Stimulated activated CD8-positive, alpha-beta memory T cell treated with anti-CD3 and anti-CD28 coated beads, Interleukin-15, amount 100 ng/mL, for 24 hours (primary cell): Measurements from ENCODE around the gene ACTA2.

Source experiments
- DNase-seq: peaks from one replicate; pipeline ENCODE4 v3.0.0-alpha.2; 2020; ENCODE audit warnings: low read depth

The ACTA2 gene

GRCh38 chr10:88920198-88920597 lies 32.4 kb downstream of the ACTA2 start:
- no peak for DNase-seq

- no peak for DNase-seq
Measured at GRCh38 chr10:88919041-88919440, 33.5 kb downstream of the ACTA2 start.

- no peak for DNase-seq
Measured at GRCh38 chr10:88918191-88918905, 34.2 kb downstream of the ACTA2 start.

GRCh38 chr10:88916986-88917385 lies 35.6 kb downstream of the ACTA2 start:
- DNase-seq = no peak

- no peak for DNase-seq
Measured at GRCh38 chr10:88916231-88916630, 36.3 kb downstream of the ACTA2 start.

GRCh38 chr10:88915781-88916180 lies 36.8 kb downstream of the ACTA2 start:
- no peak for DNase-seq

GRCh38 chr10:88913788-88914187 lies 38.8 kb downstream of the ACTA2 start:
- DNase-seq = no peak

DNA sequence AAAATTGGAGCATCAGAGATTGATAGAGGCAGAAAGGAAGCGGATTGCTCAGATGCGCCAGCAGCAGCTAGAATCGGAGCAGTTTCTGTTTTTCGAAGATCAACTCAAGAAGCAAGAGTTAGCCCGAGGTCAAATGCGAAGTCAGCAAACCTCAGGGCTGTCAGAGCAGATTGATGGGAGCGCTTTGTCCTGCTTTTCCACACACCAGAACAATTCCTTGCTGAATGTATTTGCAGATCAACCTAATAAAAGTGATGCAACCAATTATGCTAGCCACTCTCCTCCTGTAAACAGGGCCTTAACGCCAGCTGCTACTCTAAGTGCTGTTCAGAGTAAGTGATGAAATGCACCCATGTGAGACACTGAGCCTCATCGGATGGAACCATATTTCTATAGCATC lies 39.4 kb downstream of the ACTA2 start:
- no peak for DNase-seq

DNA sequence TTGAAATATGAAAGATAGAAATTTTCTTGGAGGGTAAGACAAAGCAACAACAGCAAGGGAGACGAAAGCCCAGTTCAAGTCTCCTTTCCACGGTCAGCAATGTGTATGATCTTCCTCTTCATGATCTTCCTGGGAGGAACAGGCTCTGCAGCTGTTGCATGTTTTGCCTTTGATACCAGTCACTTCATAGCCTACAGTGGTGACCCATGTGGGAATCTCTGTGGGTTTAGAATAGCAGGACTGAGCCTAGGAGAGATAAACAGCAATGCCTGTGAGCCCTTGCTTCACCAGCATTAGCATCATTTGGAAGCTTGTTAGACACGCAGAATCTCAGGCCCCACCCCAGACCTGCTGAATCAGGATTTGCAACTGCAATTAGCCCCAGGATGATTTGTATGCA lies 40.7 kb downstream of the ACTA2 start:
- DNase-seq = no peak

DNA sequence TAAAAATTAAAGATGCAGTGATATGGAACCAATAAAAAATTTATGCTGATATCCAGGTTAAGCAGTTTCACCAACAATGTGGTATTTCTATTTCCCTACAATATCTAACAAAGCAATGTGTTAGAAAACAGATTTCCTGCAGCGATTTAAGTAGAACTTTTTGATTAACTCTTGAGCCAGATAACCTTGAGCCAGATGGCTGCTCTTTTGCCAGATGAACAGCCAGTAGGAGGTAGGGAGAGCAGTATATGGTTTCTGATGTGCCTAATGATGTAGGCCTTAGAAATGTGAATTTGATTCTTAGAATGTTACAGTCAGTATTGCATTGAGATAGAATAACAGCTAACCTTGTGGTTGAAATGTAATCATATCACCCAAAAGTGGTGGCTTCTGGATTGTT lies 41.5 kb downstream of the ACTA2 start:
- DNase-seq = no peak

DNA sequence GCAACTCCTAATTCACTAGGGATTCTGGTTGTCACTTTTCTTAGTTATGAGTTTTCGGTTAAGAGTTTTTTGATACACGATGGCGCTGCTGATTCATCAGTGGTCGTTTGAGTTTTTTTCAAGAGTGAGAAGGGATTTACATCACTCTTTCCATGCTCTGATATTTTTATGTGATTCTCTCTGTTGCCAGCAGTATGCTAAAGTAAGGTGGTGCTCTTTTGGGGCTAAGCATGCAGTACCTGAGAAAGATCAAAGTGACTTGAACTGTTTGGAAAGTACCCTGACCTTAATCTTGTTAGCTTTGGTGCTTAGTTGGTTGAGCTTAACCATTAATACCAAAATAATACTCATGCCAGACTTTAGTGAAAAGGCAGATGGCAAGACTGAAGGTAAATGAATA lies 44.4 kb downstream of the ACTA2 start:
- no peak for DNase-seq

GRCh38 chr10:88906921-88907320 lies 45.7 kb downstream of the ACTA2 start:
- DNase-seq = no peak

DNA sequence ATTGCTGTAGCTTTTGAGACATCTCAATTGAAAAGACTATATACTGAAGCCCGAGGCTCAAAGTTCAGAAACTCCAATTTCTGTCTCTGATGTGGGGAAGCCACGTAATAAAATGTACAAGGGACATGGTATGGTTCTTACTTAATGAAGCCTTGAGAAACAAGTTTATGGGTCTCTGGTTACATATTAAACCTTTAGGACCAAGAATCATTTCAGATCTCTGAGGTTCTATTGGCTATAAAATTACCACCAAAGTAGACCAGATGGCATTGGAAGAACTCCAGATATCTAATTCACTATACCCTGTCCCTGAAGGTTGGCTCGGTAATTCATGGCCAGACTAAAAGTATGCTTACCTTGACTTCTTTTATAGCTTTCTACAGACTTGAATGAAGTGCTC lies 48.9 kb downstream of the ACTA2 start:
- DNase-seq = no peak

DNA sequence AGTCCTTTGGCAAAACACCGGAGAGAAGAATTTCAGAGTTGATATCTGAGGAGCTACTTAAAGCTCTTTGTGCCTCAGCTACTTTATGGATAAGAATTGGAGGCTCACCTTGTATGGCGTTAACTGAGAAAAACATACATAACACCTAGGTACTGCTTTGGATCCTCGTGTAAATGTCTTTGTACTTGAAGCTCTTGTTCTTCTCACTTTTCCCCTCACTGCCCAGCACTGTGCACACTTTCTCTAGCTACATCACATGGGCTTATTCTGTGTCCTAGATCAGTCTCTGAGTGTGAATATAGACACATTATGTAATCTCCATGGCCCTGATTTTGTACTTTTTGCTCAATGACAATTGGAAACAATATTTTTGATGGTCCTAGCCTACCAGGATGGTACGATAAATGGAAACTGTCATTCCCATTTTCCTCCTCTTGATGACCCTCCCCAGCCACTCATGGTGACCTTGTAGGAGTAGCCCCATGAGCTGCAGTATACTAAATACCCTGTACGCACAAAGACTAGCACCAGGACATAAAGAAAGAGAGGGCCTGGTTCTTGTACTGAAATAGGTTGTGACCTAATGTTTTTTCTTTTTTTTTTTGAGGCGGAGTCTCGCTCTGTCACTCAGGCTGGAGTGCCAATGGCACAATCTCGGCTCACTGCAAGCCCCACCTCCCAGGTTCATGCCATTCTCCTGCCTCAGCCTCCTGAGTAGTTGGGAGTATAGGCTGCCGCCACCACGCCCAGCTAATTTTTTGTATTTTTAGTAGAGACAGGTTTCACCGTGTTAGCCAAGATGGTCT lies 50.4 kb downstream of the ACTA2 start:
- no peak for DNase-seq

DNA sequence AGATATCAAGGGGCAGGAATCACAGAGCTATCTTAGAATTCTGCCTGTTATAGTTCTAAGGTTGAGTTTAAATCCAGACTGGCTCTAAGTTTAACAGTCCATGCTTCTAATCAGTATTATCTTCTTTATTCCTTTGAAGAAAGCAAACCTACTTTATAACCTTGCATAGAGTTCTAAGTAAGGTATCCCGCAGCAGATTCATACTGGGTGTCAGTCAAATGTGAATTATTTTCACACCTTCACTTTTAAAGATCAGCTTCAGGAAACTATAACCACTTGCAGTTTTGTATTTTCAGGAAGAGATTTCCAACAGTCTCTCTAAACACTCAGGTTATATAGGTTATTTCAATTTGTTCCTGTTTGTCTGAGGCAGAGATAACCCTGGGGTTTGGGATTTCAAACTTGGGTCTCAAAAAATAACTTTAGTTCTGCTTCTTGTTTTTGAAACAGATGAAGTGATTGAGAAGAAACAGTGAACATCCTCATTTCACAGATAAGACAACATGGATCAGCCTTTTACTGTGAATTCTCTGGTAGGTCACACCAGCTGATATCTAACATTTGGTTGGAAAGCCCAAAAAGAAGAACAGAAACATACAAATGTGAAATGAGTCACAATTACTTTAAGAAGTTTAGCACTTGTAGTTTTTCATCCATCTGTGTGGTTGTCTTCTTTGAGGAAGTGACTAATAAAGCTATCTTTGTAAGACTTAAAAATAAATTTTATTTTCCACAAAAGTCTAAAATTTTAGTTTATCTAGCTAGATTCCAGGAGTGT lies 51.2 kb downstream of the ACTA2 start:
- no peak for DNase-seq

DNA sequence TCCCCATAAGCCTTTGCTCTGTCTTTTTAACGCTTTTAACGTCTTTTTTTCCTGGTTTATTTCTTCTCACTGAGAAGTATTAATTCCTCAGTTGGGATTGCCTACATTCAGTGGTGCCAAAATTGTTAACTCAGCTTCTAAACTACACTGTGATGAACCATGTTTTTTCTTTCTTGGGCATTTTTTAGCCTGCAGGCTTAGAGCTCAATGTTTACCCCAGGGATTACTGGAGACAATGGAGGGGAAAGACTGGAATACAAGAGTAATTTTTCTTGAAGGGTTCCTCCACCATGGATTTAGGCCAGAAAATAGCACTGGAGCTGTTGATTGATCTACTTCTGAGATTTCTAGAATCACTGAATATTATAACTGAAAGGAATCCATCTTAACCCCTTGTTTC lies 52.7 kb downstream of the ACTA2 start:
- DNase-seq = no peak

DNA sequence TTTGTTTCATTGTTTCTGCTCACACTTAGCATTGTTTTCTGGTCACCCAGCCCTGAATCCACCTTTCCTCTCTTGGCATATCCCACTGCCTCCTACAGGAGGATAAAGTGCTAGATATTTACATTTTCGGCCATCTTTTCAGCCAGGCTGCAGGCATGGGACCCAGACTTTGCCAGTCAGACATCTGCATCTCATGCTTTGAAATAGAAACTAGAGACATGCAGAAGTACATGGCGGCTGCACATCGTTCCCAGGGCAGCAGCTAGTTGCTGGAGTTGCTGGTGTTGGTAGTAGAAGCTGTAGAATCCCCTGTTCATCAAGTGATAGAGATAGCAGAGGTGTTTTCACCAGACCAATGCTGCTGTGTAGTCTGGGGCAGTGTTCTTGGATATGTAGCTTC lies 53.8 kb downstream of the ACTA2 start:
- no peak for DNase-seq

- DNase-seq = no peak
Measured at GRCh38 chr10:88896994-88897853, 55.3 kb downstream of the ACTA2 start.

GRCh38 chr10:88896372-88896993 lies 56.1 kb downstream of the ACTA2 start:
- no peak for DNase-seq

DNA sequence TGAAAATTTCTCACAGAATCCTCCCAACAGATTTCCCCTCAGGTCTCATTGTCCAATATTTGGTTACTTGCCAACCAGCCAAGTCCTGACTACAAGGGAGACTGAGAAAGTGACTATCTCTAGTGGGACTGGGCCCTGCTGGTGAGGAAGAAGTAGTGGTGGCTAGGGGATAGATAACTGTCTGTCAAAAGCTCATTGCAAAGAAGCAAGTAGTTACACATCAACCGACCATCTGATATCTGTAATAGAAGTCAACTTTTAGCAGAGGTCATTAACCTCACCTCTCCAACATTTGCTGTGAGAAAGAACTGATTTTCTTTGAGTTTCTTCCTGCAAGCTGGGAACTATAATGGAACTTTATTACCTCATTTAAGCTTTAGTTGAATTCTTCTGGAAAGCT lies 57.3 kb downstream of the ACTA2 start:
- no peak for DNase-seq

DNA sequence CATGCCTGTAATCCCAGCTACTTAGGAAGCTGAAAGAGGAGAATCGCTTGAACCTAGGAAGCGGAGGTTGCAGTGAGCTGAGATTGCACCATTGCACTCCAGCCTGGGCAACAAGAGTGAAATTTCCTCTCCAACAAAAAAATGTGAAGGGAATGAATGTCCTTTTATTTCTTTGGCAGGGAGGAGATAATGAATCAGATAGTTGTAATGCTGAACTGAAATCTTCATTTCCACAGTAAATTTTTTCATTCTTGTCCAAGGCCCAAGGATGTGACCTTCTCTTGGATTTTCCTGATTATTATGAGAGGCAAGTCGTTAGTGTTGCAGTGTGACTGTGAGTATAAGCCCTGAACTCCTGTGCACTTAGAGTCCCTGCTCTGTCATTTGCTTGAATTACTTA lies 59.0 kb downstream of the ACTA2 start:
- DNase-seq = no peak
